H1 (cell line): ENCODE measurements around the gene NEK4. TPM values are rescaled to one million over a fixed set of nuclear protein-coding genes. Genes with fewer than 3 reads are reported as not detected.

Experiments
- PHF8 ChIP-seq: fragments of 200-600 bp; sonication (generic); conservative IDR thresholded peaks from 2 replicates; pipeline ENCODE4 v1.7.1; 2012; ENCODE audit warnings: low read depth, mild to moderate bottlenecking, inconsistent platforms, low read length, moderate library complexity
- SRF ChIP-seq: IDR thresholded peaks from 2 replicates; pipeline ENCODE4 v1.6.1; 2011; ENCODE audit warnings: mild to moderate bottlenecking, low read depth, low read length, moderate library complexity
- polyA plus RNA-seq, 7 experiments: library from polyadenylated mRNA; depleted of rRNA in 3 of 7; stranded (reverse) in 5 of 7; unstranded in 2 of 7; fragments of >200 nt in 5 of 7; fragments of 200-250 nt in 2 of 7; gene quantifications; 1 replicate in 5 of 7; 2 replicates in 1 of 7; 4 replicates in 1 of 7; pipeline versions ENCODE4 v1.2.1 to v1.2.3, GENCODE V29; 2011 to 2013; ENCODE audit warnings: missing spikeins in 2 of 7, mixed read lengths in 2 of 7
- total RNA-seq: library from RNA; stranded (reverse); fragmentation: NEBNext Ultra II Directional; extraction: Animal tissue kit (Norgen Biotek cat#: 25700); gene quantifications from 2 replicates; pipeline ENCODE4 v1.2.1, GENCODE V29; 2021

The NEK4 gene
- total and polyA plus RNA-seq, 2 of the 8 experiments (the other 6 are each of a cell fraction or from before 2014, with no cell fraction given), result 7.5 to 40.0 TPM

DNA sequence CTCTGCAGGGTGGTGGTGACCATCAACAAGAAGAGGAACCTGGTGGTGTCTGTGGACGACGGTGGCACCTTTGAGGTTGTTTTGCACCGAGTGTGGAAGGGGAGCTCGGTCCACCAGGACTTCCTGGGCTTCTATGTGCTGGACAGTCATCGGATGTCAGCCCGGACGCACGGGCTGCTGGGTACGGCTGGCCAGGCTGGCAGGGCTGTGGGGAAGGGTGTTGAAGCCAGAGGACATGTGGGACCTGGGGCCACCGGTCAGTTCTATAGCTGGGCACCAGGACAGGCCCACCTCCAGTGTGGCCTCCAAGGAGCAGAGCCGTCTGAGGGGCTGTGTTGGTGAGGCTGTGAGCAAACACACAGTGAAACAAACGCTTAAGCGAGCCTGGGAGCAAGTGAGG lies 20.0 kb upstream of the NEK4 start (continued):
- TF ChIP-seq PHF8, result no peak
- no peak for TF ChIP-seq SRF
